CD4-positive, CD25-positive, alpha-beta regulatory T cell (primary cell): ENCODE data around the gene ITGA11. TPM values are rescaled to one million over a fixed set of nuclear protein-coding genes. Genes with fewer than 3 reads are reported as not detected.

ENCODE experiments used
- ATAC-seq, 2 donors: fragments of 150-1000 bp; cut with Tn5 transposase; one replicate each; pipeline ENCODE4 v1.10.0; 2021; ENCODE audit warnings: low read depth in 2 of 2, moderate number of reproducible peaks in 2 of 2, moderate library complexity in 1 of 2
- DNase-seq, 3 donors: peaks; one replicate each; pipeline versions ENCODE4 v3.0.0 to v3.0.0-alpha.2; 2012 to 2022; ENCODE audit warnings: mixed read lengths in 1 of 3
- H3K27ac ChIP-seq: one replicate; pipeline ENCODE4 v1.7.0; 2013; ENCODE audit warnings: mild to moderate bottlenecking, low read length; ENCODE audit not compliant: insufficient read depth, poor library complexity, severe bottlenecking
- H3K27me3 ChIP-seq: one replicate; pipeline ENCODE4 v1.7.0; 2013; ENCODE audit warnings: low read length; ENCODE audit not compliant: control insufficient read depth, insufficient read depth
- H3K36me3 ChIP-seq: one replicate; pipeline ENCODE4 v1.7.0; 2013; ENCODE audit warnings: mild to moderate bottlenecking, low read length, moderate library complexity; ENCODE audit not compliant: control insufficient read depth, insufficient read depth
- H3K4me1 ChIP-seq: 2 replicates; pipeline ENCODE4 v1.7.0; 2013; ENCODE audit warnings: mild to moderate bottlenecking, low read length; ENCODE audit not compliant: insufficient read depth, control insufficient read depth, poor library complexity, severe bottlenecking
- H3K4me3 ChIP-seq: one replicate; pipeline ENCODE4 v1.7.0; 2013; ENCODE audit warnings: low read depth, mild to moderate bottlenecking, low read length, moderate library complexity
- H3K9me3 ChIP-seq, 2 experiments: 1 replicate in 1 of 2; 2 replicates in 1 of 2; pipeline ENCODE4 v1.7.0; 2013; ENCODE audit warnings: low read length in 2 of 2, mild to moderate bottlenecking in 1 of 2, moderate library complexity in 1 of 2; ENCODE audit not compliant: control insufficient read depth in 2 of 2
- H3K27ac Mint-ChIP-seq, 3 donors: one replicate each; pipeline ENCODE4 v1.8.0; 2020 to 2022; ENCODE audit warnings: mild to moderate bottlenecking in 3 of 3, mixed read lengths in 3 of 3, moderate library complexity in 2 of 3
- H3K27me3 Mint-ChIP-seq: one replicate; pipeline ENCODE4 v1.8.0; 2022; ENCODE audit warnings: mild to moderate bottlenecking, mixed read lengths
- H3K36me3 Mint-ChIP-seq: one replicate; pipeline ENCODE4 v1.8.0; 2020; ENCODE audit warnings: mixed read lengths
- H3K4me1 Mint-ChIP-seq, 4 donors: one replicate each; pipeline ENCODE4 v1.8.0; 2020 to 2022; ENCODE audit warnings: mixed read lengths in 4 of 4, mild to moderate bottlenecking in 1 of 4
- H3K4me3 Mint-ChIP-seq, 4 donors: one replicate each; pipeline ENCODE4 v1.8.0; 2020 to 2022; ENCODE audit warnings: mild to moderate bottlenecking in 4 of 4, mixed read lengths in 4 of 4, moderate library complexity in 3 of 4
- H3K9me3 Mint-ChIP-seq, 7 donors: one replicate each; pipeline ENCODE4 v1.8.0; 2020 to 2022; ENCODE audit warnings: mixed read lengths in 7 of 7, mild to moderate bottlenecking in 3 of 7, moderate library complexity in 2 of 7
- polyA plus RNA-seq, 4 donors: library from polyadenylated mRNA; unstranded; fragments of 300-500 nt; fragmentation: Illumina TruSeq; gene quantifications; one replicate each; pipeline ENCODE4 v1.2.3, GENCODE V29; 2021
- total RNA-seq: library from RNA; stranded (reverse); gene quantifications from one replicate; pipeline ENCODE4 v1.2.3, GENCODE V29; 2022

ITGA11 gene
- total and polyA plus RNA-seq, 5 donors from 2014 or later = 0.02 to 0.05 TPM; not detected in 3

GRCh38 chr15:68421115-68421551, 10.8 kb downstream of the ITGA11 start:
- Histone ChIP-seq H3K4me1 (no peaks in the 10 kb centered on the region), H3K27ac (no peak overlapping the region), H3K4me3 (no peak overlapping the region), H3K9me3 (no peaks in the 10 kb centered on the region), H3K36me3 (no peaks in the 10 kb centered on the region), H3K27me3 (no peaks in the 10 kb centered on the region)
- no peak for DNase-seq
- H3K27ac Mint-ChIP-seq = no peak overlapping the region
- peaks cover 12% of the 10 kb centered on the region for H3K27me3 Mint-ChIP-seq
- H3K9me3 Mint-ChIP-seq = no peaks in the 10 kb centered on the region
- no peak for ATAC-seq
- no peak overlapping the region for H3K4me3 Mint-ChIP-seq
- no peaks in the 10 kb centered on the region for H3K36me3 Mint-ChIP-seq
- H3K4me1 Mint-ChIP-seq = no peaks in the 10 kb centered on the region

GRCh38 chr15:68420186-68420684, 11.7 kb downstream of the ITGA11 start:
- no peak overlapping the region for H3K4me3 Mint-ChIP-seq
- DNase-seq = no peak

GRCh38 chr15:68419301-68420175, 12.4 kb downstream of the ITGA11 start:
- Histone ChIP-seq H3K9me3 (no peaks in the 10 kb centered on the region), H3K27ac (no peak overlapping the region), H3K4me1 (no peaks in the 10 kb centered on the region), H3K4me3 (no peak overlapping the region), H3K36me3 (no peaks in the 10 kb centered on the region), H3K27me3 (no peaks in the 10 kb centered on the region)
- Mint-ChIP-seq H3K27ac (no peak overlapping the region), H3K27me3 (peaks cover 12% of the 10 kb centered on the region), H3K9me3 (no peaks in the 10 kb centered on the region), H3K4me1 (no peaks in the 10 kb centered on the region), H3K4me3 (no peak overlapping the region), H3K36me3 (no peaks in the 10 kb centered on the region)
- no peak for DNase-seq
- ATAC-seq = no peak

More at GRCh38 chr15:68420186-68420684, 11.7 kb downstream of the ITGA11 start:
- ATAC-seq = no peak
- Mint-ChIP-seq H3K4me1 (no peaks in the 10 kb centered on the region), H3K36me3 (no peaks in the 10 kb centered on the region), H3K9me3 (no peaks in the 10 kb centered on the region), H3K27ac (no peak overlapping the region), H3K27me3 (peaks cover 12% of the 10 kb centered on the region)
- H3K4me1 ChIP-seq = no peaks in the 10 kb centered on the region
- no peaks in the 10 kb centered on the region for H3K27me3 ChIP-seq
- no peaks in the 10 kb centered on the region for H3K36me3 ChIP-seq
- no peak overlapping the region for H3K27ac ChIP-seq
- H3K4me3 ChIP-seq = no peak overlapping the region
- H3K9me3 ChIP-seq = no peaks in the 10 kb centered on the region

- Mint-ChIP-seq H3K4me3 (no peak overlapping the region), H3K9me3 (no peaks in the 10 kb centered on the region), H3K36me3 (no peaks in the 10 kb centered on the region), H3K4me1 (no peaks in the 10 kb centered on the region), H3K27ac (no peak overlapping the region), H3K27me3 (peaks cover 12% of the 10 kb centered on the region)
- Histone ChIP-seq H3K36me3 (no peaks in the 10 kb centered on the region), H3K9me3 (no peaks in the 10 kb centered on the region), H3K4me1 (no peaks in the 10 kb centered on the region), H3K27ac (no peak overlapping the region), H3K27me3 (no peaks in the 10 kb centered on the region), H3K4me3 (no peak overlapping the region)
- no peak for ATAC-seq
- DNase-seq = no peak
These were observed 13.3 kb downstream of the ITGA11 start for GRCh38 chr15:68418611-68419161.

- Mint-ChIP-seq H3K4me1 (no peaks in the 10 kb centered on the region), H3K9me3 (no peaks in the 10 kb centered on the region)
These were observed 14.1 kb downstream of the ITGA11 start for GRCh38 chr15:68417897-68418296.

GRCh38 chr15:68417051-68417450, 14.9 kb downstream of the ITGA11 start:
- Histone ChIP-seq H3K27me3 (no peaks in the 10 kb centered on the region), H3K4me1 (no peaks in the 10 kb centered on the region), H3K9me3 (no peaks in the 10 kb centered on the region), H3K36me3 (no peaks in the 10 kb centered on the region), H3K4me3 (no peak overlapping the region), H3K27ac (no peak overlapping the region)
- H3K4me3 Mint-ChIP-seq = no peak overlapping the region
- no peaks in the 10 kb centered on the region for H3K4me1 Mint-ChIP-seq
- ATAC-seq (no peak), DNase-seq (no peak)
- H3K9me3 Mint-ChIP-seq = no peaks in the 10 kb centered on the region
- no peaks in the 10 kb centered on the region for H3K36me3 Mint-ChIP-seq
- H3K27ac Mint-ChIP-seq = no peak overlapping the region
- H3K27me3 Mint-ChIP-seq = peaks cover 6% of the 10 kb centered on the region

More at GRCh38 chr15:68417897-68418296, 14.1 kb downstream of the ITGA11 start:
- ATAC-seq (no peak), DNase-seq (no peak)
- Mint-ChIP-seq H3K36me3 (no peaks in the 10 kb centered on the region), H3K27ac (no peak overlapping the region), H3K4me3 (no peak overlapping the region), H3K27me3 (peaks cover 7% of the 10 kb centered on the region)
- Histone ChIP-seq H3K27me3 (no peaks in the 10 kb centered on the region), H3K4me3 (no peak overlapping the region), H3K27ac (no peak overlapping the region), H3K4me1 (no peaks in the 10 kb centered on the region), H3K9me3 (no peaks in the 10 kb centered on the region), H3K36me3 (no peaks in the 10 kb centered on the region)

- no peak overlapping the region for H3K27ac Mint-ChIP-seq
- H3K4me3 ChIP-seq = no peak overlapping the region
- no peak overlapping the region for H3K27ac ChIP-seq
- no peaks in the 10 kb centered on the region for H3K4me1 ChIP-seq
- no peak for DNase-seq
- ATAC-seq = no peak
- no peaks in the 10 kb centered on the region for H3K27me3 ChIP-seq
- H3K9me3 ChIP-seq = no peaks in the 10 kb centered on the region
- H3K4me1 Mint-ChIP-seq = no peaks in the 10 kb centered on the region
- H3K27me3 Mint-ChIP-seq = peaks cover 6% of the 10 kb centered on the region
- H3K36me3 Mint-ChIP-seq = no peaks in the 10 kb centered on the region
- no peaks in the 10 kb centered on the region for H3K36me3 ChIP-seq
- H3K9me3 Mint-ChIP-seq = peaks cover 0 to 2% (median 0%) of the 10 kb centered on the region in 7 donors
- H3K4me3 Mint-ChIP-seq = no peak overlapping the region
These were observed 15.8 kb downstream of the ITGA11 start for GRCh38 chr15:68416158-68416535.
